Lower lobe of right lung (tissue), 2 donors: ENCODE measurements around the gene EMC10. TPM values are rescaled to one million over a fixed set of nuclear protein-coding genes. Genes with fewer than 3 reads are reported as not detected.

Source experiments
- ATAC-seq, 2 donors: fragments of 200-7000 bp; cut with Tn5 transposase; one replicate each; pipeline ENCODE4 v1.9.1; 2020 to 2022; ENCODE audit warnings: mild to moderate bottlenecking in 2 of 2, moderate library complexity in 2 of 2
- DNase-seq: peaks from one replicate; pipeline ENCODE4 v3.0.0-alpha.2; 2020
- H3K27ac ChIP-seq: fragments of 200-600 bp; one replicate; pipeline ENCODE4 v1.8.0; 2022
- H3K27me3 ChIP-seq: fragments of 200-600 bp; one replicate; pipeline ENCODE4 v1.8.0; 2022; ENCODE audit warnings: low read depth
- H3K36me3 ChIP-seq: fragments of 200-600 bp; one replicate; pipeline ENCODE4 v1.8.0; 2022; ENCODE audit warnings: mild to moderate bottlenecking
- H3K4me1 ChIP-seq: fragments of 200-600 bp; one replicate; pipeline ENCODE4 v1.8.0; 2022
- H3K4me3 ChIP-seq: fragments of 200-600 bp; one replicate; pipeline ENCODE4 v1.8.0; 2022; ENCODE audit warnings: mild to moderate bottlenecking
- H3K9me3 ChIP-seq: fragments of 200-600 bp; one replicate; pipeline ENCODE4 v1.8.0; 2022
- intact Hi-C: fragments of 100-400 bp; cut with DNase I; formaldehyde crosslinking; loops from one replicate; pipeline ENCODE4 v1.11.0; 2022
- total RNA-seq: library from RNA; stranded (reverse); fragmentation: NEBNext Ultra II Directional; extraction: Animal tissue kit (Norgen Biotek cat#: 25700); gene quantifications from one replicate; pipeline ENCODE4 v1.2.1, GENCODE V29; 2021
- TF ChIP-seq, protein P1 (sequence below): fragments of 200-600 bp; IDR thresholded peaks from one replicate; pipeline ENCODE4 v1.8.0; 2022; ENCODE audit warnings: antibody characterized with exemption, mild to moderate bottlenecking
- donor health status: DM: no; HTN: yes; CAD: no; lungs with severe emphysema.

EMC10 gene
- total RNA-seq, 1 donor from 2014 or later, result 95.6 TPM

DNA sequence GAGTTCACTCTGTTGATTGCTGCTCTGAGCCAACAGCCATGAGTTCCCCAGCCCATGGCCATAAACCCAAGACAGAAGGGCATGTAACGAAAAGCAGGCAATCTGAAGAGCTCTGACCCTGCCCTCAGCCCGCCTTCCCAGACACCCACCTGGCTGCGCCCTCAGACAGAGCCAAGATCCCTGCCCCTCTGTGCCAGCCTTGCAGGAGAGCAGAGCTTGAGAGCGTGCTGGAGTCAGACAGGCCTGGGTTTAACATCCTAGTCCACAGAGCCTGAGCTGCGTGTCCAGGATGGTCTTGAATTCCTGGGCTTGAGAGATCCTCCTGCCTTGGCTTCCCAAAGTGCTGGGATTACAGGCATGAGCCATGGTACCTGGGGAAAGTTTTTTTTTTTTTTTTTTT is 19.0 kb upstream of the EMC10 start:
- Histone ChIP-seq H3K9me3 (no peaks in the 10 kb centered on the region), H3K4me1 (no peaks in the 10 kb centered on the region), H3K27ac (no peak overlapping the region), H3K27me3 (peaks cover 28% of the 10 kb centered on the region), H3K4me3 (no peak overlapping the region), H3K36me3 (no peaks in the 10 kb centered on the region)
- TF ChIP-seq, protein P1, sequence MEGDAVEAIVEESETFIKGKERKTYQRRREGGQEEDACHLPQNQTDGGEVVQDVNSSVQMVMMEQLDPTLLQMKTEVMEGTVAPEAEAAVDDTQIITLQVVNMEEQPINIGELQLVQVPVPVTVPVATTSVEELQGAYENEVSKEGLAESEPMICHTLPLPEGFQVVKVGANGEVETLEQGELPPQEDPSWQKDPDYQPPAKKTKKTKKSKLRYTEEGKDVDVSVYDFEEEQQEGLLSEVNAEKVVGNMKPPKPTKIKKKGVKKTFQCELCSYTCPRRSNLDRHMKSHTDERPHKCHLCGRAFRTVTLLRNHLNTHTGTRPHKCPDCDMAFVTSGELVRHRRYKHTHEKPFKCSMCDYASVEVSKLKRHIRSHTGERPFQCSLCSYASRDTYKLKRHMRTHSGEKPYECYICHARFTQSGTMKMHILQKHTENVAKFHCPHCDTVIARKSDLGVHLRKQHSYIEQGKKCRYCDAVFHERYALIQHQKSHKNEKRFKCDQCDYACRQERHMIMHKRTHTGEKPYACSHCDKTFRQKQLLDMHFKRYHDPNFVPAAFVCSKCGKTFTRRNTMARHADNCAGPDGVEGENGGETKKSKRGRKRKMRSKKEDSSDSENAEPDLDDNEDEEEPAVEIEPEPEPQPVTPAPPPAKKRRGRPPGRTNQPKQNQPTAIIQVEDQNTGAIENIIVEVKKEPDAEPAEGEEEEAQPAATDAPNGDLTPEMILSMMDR, result no peak
- DNase-seq (no peak), ATAC-seq (no peak)
- intact Hi-C loops, result no loop called here

DNA sequence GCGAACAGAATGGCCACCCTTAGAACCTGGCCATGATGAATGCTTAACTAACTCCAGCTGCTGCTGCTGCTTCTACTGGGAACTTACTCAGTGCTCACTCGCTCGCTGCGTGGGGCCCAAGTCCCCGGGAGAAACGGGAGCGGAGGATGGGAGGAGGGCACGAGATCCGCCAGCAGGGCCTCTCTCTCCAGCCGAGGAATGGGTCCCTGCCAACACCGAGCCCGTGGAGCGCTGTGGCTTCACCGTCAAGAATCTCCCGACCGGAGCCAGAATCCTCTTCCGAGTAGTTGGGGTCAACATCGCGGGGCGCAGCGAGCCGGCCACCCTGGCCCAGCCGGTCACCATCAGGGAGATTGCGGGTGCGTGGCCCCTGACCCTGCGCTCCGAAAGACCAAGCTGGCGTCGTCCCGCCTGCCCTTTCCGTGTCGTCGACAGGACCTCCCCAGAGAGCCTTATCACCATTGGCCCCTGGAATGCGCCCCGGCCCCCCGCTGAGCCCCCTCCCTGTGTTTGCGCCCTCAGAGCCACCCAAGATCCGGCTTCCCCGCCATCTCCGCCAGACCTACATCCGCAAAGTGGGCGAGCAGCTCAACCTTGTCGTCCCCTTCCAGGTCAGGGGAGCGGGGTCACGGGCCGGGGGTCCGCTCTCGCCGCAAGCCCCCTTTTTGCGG is 17.8 kb upstream of the EMC10 start:
- intact Hi-C loops, result no loop called here
- Histone ChIP-seq H3K27me3 (peaks cover 28% of the 10 kb centered on the region), H3K9me3 (no peaks in the 10 kb centered on the region), H3K27ac (no peak overlapping the region), H3K36me3 (no peaks in the 10 kb centered on the region), H3K4me3 (no peak overlapping the region), H3K4me1 (no peaks in the 10 kb centered on the region)
- no peak for DNase-seq
- TF ChIP-seq, protein P1, result no peak
- no peak for ATAC-seq

DNA sequence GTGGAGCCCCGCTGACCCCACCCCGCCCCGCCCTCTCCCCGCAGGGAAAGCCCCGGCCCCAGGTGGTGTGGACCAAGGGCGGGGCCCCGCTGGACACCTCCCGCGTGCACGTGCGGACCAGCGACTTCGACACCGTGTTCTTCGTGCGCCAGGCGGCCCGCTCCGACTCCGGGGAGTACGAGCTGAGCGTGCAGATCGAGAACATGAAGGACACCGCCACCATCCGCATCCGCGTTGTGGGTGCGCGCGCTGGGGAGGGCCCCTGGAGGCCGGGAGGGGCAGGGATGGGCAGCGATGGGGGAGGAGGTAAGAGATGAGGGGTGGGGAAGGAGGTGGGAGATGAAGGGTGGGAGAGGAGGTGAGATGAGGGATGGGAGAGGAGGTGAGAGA is 17.2 kb upstream of the EMC10 start:
- no peak for ATAC-seq
- H3K4me3 ChIP-seq, result no peak overlapping the region
- peaks cover 28% of the 10 kb centered on the region for H3K27me3 ChIP-seq
- DNase-seq, result no peak
- no peaks in the 10 kb centered on the region for H3K4me1 ChIP-seq
- TF ChIP-seq, protein P1, result no peak
- intact Hi-C loops, result no loop called here
- H3K36me3 ChIP-seq, result no peaks in the 10 kb centered on the region
- no peaks in the 10 kb centered on the region for H3K9me3 ChIP-seq
- no peak overlapping the region for H3K27ac ChIP-seq

DNA sequence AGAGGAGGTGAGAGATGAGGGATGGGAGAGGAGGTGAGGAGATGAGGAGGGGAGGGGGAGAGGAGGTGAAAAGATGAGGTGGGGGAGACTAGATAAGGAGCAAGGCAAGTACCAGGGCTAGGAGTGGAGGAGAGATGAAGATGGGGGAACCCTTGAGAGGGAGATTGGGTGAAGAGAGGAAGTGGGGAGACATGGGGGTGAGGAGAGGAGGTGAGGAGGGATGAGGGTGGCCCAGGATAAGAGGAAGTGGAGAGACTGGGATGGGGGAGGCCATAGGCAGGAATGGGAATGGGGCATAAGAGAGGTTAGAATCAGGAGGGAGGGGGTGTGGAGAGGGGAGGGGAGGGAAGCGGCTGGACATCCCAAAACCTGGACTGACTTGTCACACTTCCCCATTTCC is 16.7 kb upstream of the EMC10 start:
- TF ChIP-seq, protein P1, result no peak
- peaks cover 28% of the 10 kb centered on the region for H3K27me3 ChIP-seq
- intact Hi-C loops, result no loop called here

GRCh38 chr19:50460161-50460765 is 16.0 kb upstream of the EMC10 start:
- Histone ChIP-seq H3K9me3 (no peaks in the 10 kb centered on the region), H3K36me3 (no peaks in the 10 kb centered on the region), H3K27ac (no peak overlapping the region), H3K4me1 (no peaks in the 10 kb centered on the region), H3K4me3 (no peak overlapping the region), H3K27me3 (peaks cover 28% of the 10 kb centered on the region)
- ATAC-seq, result peak in 1 of 2 donors; percentile 23
- no peak for DNase-seq
- TF ChIP-seq, protein P1, result no peak
- intact Hi-C loops, result no loop called here

More for the DNA sequence above, 16.7 kb upstream of the EMC10 start:
- no peaks in the 10 kb centered on the region for H3K36me3 ChIP-seq
- H3K27ac ChIP-seq, result no peak overlapping the region
- H3K4me1 ChIP-seq, result no peaks in the 10 kb centered on the region
- no peak for ATAC-seq
- H3K4me3 ChIP-seq, result no peak overlapping the region
- H3K9me3 ChIP-seq, result no peaks in the 10 kb centered on the region
- no peak for DNase-seq
